GOT3 (cell line): ENCODE results near the gene MTFR2.
A peak's percentile ranks its signal among the peaks of the same experiment; 100 is the strongest.

Source experiments
- DNase-seq: peaks from one replicate; lab custom pipeline; 2025; ENCODE audit warnings: mixed read lengths; lab: John Stamatoyannopoulos, UW

The MTFR2 gene

GRCh38 chr6:136249811-136250685 is at the start of gene MTFR2:
Gene MTFR2, minus strand, starts transcription at chr6:136250311. Its CDS starts 1,212 bp downstream, at chr6:136249099.
- DNase-seq = peak; percentile 88

- DNase-seq = no peak
Measured at GRCh38 chr6:136294621-136295020, 44.5 kb upstream of the MTFR2 start.

- peak; percentile 71 for DNase-seq
Measured at GRCh38 chr6:136290410-136291010, 40.4 kb upstream of the MTFR2 start.

- peak; percentile 98 for DNase-seq
Measured at GRCh38 chr6:136289579-136290409, 39.7 kb upstream of the MTFR2 start, which contains the start of gene BCLAF1. Gene BCLAF1, minus strand, starts transcription at chr6:136289846. Its CDS starts 9,980 bp downstream, at chr6:136279866.

GRCh38 chr6:136289327-136289578 is 39.1 kb upstream of the MTFR2 start:
- DNase-seq = peak; percentile 65

GRCh38 chr6:136288566-136289326 is 38.6 kb upstream of the MTFR2 start:
- DNase-seq = peak; percentile 76

- DNase-seq = no peak
Measured at GRCh38 chr6:136284909-136285308, 34.8 kb upstream of the MTFR2 start.

GRCh38 chr6:136282906-136283305 is 32.8 kb upstream of the MTFR2 start:
- no peak for DNase-seq

- no peak for DNase-seq
Measured at GRCh38 chr6:136280032-136280609, 30.0 kb upstream of the MTFR2 start.

GRCh38 chr6:136274062-136274461 is 24.0 kb upstream of the MTFR2 start:
- DNase-seq = no peak

GRCh38 chr6:136265101-136265500 is 15.0 kb upstream of the MTFR2 start:
- no peak for DNase-seq

GRCh38 chr6:136262940-136263339 is 12.8 kb upstream of the MTFR2 start:
- DNase-seq = no peak

GRCh38 chr6:136254851-136255466 is 4.8 kb upstream of the MTFR2 start:
- no peak for DNase-seq

GRCh38 chr6:136253734-136254133 is 3.6 kb upstream of the MTFR2 start:
- no peak for DNase-seq

- DNase-seq = no peak
Measured at GRCh38 chr6:136252441-136252840, 2.3 kb upstream of the MTFR2 start.

GRCh38 chr6:136251394-136251793 is 1.3 kb upstream of the MTFR2 start:
- no peak for DNase-seq

GRCh38 chr6:136250686-136251008 is 536 bp upstream of the MTFR2 start:
- no peak for DNase-seq

GRCh38 chr6:136249336-136249735 is 775 bp downstream of the MTFR2 start:
- DNase-seq = no peak

GRCh38 chr6:136244061-136244616 is 6.0 kb downstream of the MTFR2 start:
- no peak for DNase-seq

- DNase-seq = no peak
Measured at GRCh38 chr6:136236466-136237293, 13.4 kb downstream of the MTFR2 start.
